Sigmoid colon (tissue), 7 donors: ENCODE results near the gene TPBGL. TPM values are rescaled to one million over a fixed set of nuclear protein-coding genes. Genes with fewer than 3 reads are reported as not detected.
A peak's percentile ranks its signal among the peaks of the same experiment; 100 is the strongest.

Source experiments
- DNase-seq: peaks from one replicate; pipeline ENCODE4 v3.0.0-alpha.2; 2019
- H3K27ac ChIP-seq, 4 donors: fragments of 200-600 bp; sonication (generic); one replicate each; pipeline ENCODE4 v1.5.1; 2016 to 2019; ENCODE audit warnings: mild to moderate bottlenecking in 1 of 4
- H3K27me3 ChIP-seq, 3 donors: fragments of 200-600 bp; sonication (generic); one replicate each; pipeline ENCODE4 v1.5.1; 2019; ENCODE audit warnings: mild to moderate bottlenecking in 1 of 3
- H3K36me3 ChIP-seq, 4 donors: fragments of 200-600 bp; sonication (generic); one replicate each; pipeline ENCODE4 v1.5.1; 2016 to 2019
- H3K4me1 ChIP-seq, 4 donors: fragments of 200-600 bp; sonication (generic); one replicate each; pipeline ENCODE4 v1.5.1; 2017 to 2019
- H3K4me3 ChIP-seq, 4 donors: fragments of 200-600 bp; sonication (generic); one replicate each; pipeline ENCODE4 v1.5.1; 2017 to 2019; ENCODE audit warnings: mild to moderate bottlenecking in 2 of 4, moderate library complexity in 1 of 4
- H3K9me3 ChIP-seq, 4 donors: fragments of 200-600 bp in 3 of 4; sonication (generic) in 3 of 4; one replicate each; pipeline versions ENCODE4 v1.5.1 to v1.6.1; 2013 to 2019
- EP300 ChIP-seq, 4 donors: sonication (generic); formaldehyde crosslinking; IDR thresholded peaks; one replicate each; pipeline ENCODE4 v1.6.1; 2017; ENCODE audit warnings: antibody characterized with exemption in 4 of 4
- POLR2A ChIP-seq, 2 donors: fragments of 450-650 bp; IDR thresholded peaks; one replicate each; pipeline ENCODE4 v1.6.1; 2016; ENCODE audit warnings: antibody characterized with exemption in 2 of 2, mild to moderate bottlenecking in 2 of 2, moderate library complexity in 2 of 2
- POLR2AphosphoS5 ChIP-seq, 4 donors: sonication (generic); formaldehyde crosslinking; IDR thresholded peaks; one replicate each; pipeline ENCODE4 v1.6.1; 2017; ENCODE audit warnings: antibody characterized with exemption in 4 of 4
- WGBS, 2 donors: extraction: QIAGEN DNeasy Blood & Tissue Kit; methylation state at CpG; one replicate each; pipeline ENCODE4 v1.1.7; 2013; 5-methylcytosine and 5-hydroxymethylcytosine counted together
- intact Hi-C: fragments of 100-400 bp; cut with DNase I; formaldehyde crosslinking; loops from one replicate; pipeline ENCODE4 v1.15.1; 2023
- polyA plus RNA-seq, 3 donors: library from polyadenylated mRNA; stranded (reverse); fragments of 200-250 nt; gene quantifications; one replicate each; pipeline ENCODE4 v1.2.3, GENCODE V29; 2013
- total RNA-seq, 4 donors: library from RNA; depleted of rRNA; stranded (reverse); fragments of >200 nt; gene quantifications; one replicate each; pipeline ENCODE4 v1.1.0, GENCODE V29; 2016
- TF ChIP-seq, protein P1 (sequence below), 4 experiments: fragments of 450-650 bp in 3 of 4; fragments of 200-600 bp in 1 of 4; IDR thresholded peaks; one replicate each; pipeline ENCODE4 v1.5.1; 2016 to 2019; ENCODE audit warnings: antibody characterized with exemption in 4 of 4, mild to moderate bottlenecking in 3 of 4, moderate library complexity in 2 of 4
- donor health status: healthy with polysubstance abuse.
- donor health status: Bipolar disorder and iron deficiency.
- donor health status: healthy.

TPBGL gene
- total and polyA plus RNA-seq, 7 donors: 0.28 to 0.68 (median 0.34) TPM; not detected in 3

DNA sequence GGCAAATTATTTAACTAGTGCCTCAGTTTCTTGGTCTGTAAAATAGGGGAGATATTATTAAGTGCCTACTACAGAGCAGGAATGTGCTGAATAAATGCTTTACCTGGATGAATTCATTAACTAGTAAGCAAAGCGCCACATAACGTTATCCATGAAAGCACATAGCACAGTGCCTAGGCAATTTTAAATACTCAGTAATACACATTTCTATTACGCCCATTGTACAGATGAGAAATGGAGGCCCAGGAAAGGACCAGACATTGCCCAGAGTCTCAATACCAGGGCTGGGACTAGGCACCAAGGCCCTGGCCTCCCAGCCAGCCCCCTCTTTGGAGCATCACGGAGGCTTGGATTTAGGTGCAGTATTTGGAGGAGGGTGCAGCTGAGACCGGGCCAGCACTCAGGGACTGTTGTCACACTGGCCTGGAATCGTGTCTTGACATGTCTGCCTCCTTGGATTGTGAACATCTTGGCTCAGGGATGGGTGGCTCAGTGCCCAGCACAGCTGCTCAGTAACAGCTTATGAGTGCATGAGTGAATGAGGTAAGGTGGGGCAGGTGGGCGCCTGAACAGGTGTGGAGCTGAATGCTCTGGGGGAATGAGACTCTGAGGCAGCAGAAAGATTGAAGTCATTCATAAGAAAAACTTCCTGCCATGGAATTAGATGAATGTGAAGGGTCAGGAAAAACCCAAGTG, 42.1 kb upstream of the TPBGL start:
- intact Hi-C loops: no loop called here
- no peak overlapping the region for H3K27ac ChIP-seq
- H3K36me3 ChIP-seq: no peaks in the 10 kb centered on the region
- H3K9me3 ChIP-seq: no peaks in the 10 kb centered on the region
- WGBS, 2 donors: 86 to 89% methylated on average over 7 of the region's 7 CpGs
- peak; percentile 57 for DNase-seq
- H3K4me3 ChIP-seq: no peak overlapping the region
- H3K4me1 ChIP-seq: peaks cover 0 to 20% (median 8%) of the 10 kb centered on the region in 4 donors
- TF ChIP-seq POLR2A (IDR thresholded peaks at IDR 0.05): no peak
- no peak for TF ChIP-seq EP300 (IDR thresholded peaks at IDR 0.05)
- no peak for TF ChIP-seq POLR2AphosphoS5 (IDR thresholded peaks at IDR 0.05)
- TF ChIP-seq, protein P1, sequence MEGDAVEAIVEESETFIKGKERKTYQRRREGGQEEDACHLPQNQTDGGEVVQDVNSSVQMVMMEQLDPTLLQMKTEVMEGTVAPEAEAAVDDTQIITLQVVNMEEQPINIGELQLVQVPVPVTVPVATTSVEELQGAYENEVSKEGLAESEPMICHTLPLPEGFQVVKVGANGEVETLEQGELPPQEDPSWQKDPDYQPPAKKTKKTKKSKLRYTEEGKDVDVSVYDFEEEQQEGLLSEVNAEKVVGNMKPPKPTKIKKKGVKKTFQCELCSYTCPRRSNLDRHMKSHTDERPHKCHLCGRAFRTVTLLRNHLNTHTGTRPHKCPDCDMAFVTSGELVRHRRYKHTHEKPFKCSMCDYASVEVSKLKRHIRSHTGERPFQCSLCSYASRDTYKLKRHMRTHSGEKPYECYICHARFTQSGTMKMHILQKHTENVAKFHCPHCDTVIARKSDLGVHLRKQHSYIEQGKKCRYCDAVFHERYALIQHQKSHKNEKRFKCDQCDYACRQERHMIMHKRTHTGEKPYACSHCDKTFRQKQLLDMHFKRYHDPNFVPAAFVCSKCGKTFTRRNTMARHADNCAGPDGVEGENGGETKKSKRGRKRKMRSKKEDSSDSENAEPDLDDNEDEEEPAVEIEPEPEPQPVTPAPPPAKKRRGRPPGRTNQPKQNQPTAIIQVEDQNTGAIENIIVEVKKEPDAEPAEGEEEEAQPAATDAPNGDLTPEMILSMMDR (IDR thresholded peaks at IDR 0.05): no peak
- no peaks in the 10 kb centered on the region for H3K27me3 ChIP-seq

DNA sequence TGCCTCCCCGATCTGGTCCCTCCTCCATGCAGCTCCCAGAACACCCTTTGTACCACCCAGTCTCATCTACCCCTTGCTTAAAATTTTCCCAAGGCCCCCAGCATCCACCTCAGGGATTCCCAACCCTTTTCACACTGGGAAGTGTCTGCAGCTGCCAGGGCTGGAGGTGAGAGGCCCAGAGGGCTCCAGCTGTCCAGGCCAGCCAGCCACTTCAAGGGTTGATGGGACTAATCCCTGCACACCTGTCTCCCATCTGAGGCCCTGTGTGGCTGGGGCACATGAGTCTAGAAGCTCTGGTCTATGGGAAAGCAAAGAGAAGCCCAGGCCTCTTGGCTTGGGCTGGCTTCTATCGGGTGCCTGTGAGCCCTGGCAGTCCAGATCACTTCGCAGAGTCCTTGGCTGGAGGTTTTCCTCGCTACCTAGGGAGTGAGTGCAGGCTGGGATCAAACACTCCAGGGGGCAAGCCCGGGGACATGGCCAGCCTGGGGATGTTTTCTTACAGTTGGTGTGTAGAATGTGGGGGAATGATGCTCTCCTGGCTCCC, 41.1 kb upstream of the TPBGL start:
- DNase-seq: peak; percentile 50
- H3K4me3 ChIP-seq: no peak overlapping the region
- 87 to 91% methylated on average over 5 of the region's 5 CpGs for WGBS, 2 donors
- H3K9me3 ChIP-seq: no peaks in the 10 kb centered on the region
- no peaks in the 10 kb centered on the region for H3K36me3 ChIP-seq
- peaks cover 0 to 12% (median 5%) of the 10 kb centered on the region in 4 donors for H3K4me1 ChIP-seq
- TF ChIP-seq EP300 (IDR thresholded peaks at IDR 0.05): no peak
- TF ChIP-seq, protein P1 (IDR thresholded peaks at IDR 0.05): no peak
- TF ChIP-seq POLR2A (IDR thresholded peaks at IDR 0.05): no peak
- no peak for TF ChIP-seq POLR2AphosphoS5 (IDR thresholded peaks at IDR 0.05)
- intact Hi-C loops: no loop called here
- H3K27ac ChIP-seq: no peak overlapping the region
- no peaks in the 10 kb centered on the region for H3K27me3 ChIP-seq

DNA sequence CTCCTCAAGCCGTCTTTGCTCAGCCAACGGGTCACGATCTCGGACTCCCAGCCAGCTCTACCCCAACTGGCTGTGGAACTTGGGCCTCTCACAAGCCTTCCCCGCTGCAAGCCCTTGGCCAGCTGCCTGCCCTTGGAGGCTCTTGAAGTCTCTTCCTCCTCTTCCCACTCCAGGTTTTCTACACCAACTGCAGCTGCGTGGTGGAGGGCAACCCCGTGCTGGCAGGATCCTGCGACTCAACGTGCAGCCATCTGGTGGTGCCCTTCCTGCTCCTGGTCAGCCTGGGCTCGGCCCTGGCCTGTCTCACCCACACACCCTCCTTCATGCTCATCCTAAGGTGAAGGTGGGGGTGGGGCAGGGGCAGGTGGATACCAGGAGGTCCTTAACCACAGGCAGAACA, 40.5 kb upstream of the TPBGL start:
- Histone ChIP-seq H3K27me3 (no peaks in the 10 kb centered on the region), H3K4me1 (peaks cover 0 to 7% (median 3%) of the 10 kb centered on the region in 4 donors), H3K36me3 (no peaks in the 10 kb centered on the region), H3K9me3 (no peaks in the 10 kb centered on the region), H3K27ac (no peak overlapping the region), H3K4me3 (no peak overlapping the region)
- 77 to 86% methylated on average over 10 of the region's 10 CpGs for WGBS, 2 donors
- DNase-seq: peak; percentile 66
- intact Hi-C loops: no loop called here
- TF ChIP-seq POLR2A (IDR thresholded peaks at IDR 0.05): no peak
- no peak for TF ChIP-seq POLR2AphosphoS5 (IDR thresholded peaks at IDR 0.05)
- TF ChIP-seq EP300 (IDR thresholded peaks at IDR 0.05): no peak
- TF ChIP-seq, protein P1 (IDR thresholded peaks at IDR 0.05): no peak

DNA sequence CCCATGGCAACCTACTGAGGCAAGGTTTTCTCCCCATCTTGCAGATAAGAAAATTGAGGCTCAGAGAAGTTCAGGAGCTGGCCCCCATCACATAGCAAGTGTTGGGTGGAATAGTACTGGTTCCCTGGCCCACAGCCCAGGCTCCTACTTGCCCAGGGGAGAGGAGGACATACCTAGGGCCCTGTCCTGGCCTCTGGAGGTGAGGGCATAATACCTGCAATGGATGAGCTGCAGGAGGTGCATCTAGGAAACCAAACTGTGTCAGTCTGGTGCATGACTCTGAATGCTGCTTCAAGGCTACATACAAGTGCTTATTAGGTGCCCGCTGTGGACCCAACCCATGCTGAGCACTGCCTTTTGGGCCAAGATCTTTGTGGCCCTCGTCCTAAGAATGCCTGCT, 40.0 kb upstream of the TPBGL start:
- 93 to 94% methylated on average over 2 of the region's 2 CpGs for WGBS, 2 donors
- Histone ChIP-seq H3K9me3 (no peaks in the 10 kb centered on the region), H3K27ac (no peak overlapping the region), H3K36me3 (no peaks in the 10 kb centered on the region), H3K4me1 (peaks cover 0 to 2% (median under 1%) of the 10 kb centered on the region in 4 donors), H3K27me3 (no peaks in the 10 kb centered on the region), H3K4me3 (no peak overlapping the region)
- intact Hi-C loops: no loop called here
- peak; percentile 38 for DNase-seq
- TF ChIP-seq POLR2A (IDR thresholded peaks at IDR 0.05) (no peak), POLR2AphosphoS5 (IDR thresholded peaks at IDR 0.05) (no peak), EP300 (IDR thresholded peaks at IDR 0.05) (no peak)
- TF ChIP-seq, protein P1 (IDR thresholded peaks at IDR 0.05): no peak
